ENCODE data around the gene TRAF3. TPM values are rescaled to one million over a fixed set of nuclear protein-coding genes. Genes with fewer than 3 reads are reported as not detected.

Gene TRAF3
- total and polyA plus RNA-seq, 12 donors = 2.3 to 15.6 (median 10.2) TPM

DNA sequence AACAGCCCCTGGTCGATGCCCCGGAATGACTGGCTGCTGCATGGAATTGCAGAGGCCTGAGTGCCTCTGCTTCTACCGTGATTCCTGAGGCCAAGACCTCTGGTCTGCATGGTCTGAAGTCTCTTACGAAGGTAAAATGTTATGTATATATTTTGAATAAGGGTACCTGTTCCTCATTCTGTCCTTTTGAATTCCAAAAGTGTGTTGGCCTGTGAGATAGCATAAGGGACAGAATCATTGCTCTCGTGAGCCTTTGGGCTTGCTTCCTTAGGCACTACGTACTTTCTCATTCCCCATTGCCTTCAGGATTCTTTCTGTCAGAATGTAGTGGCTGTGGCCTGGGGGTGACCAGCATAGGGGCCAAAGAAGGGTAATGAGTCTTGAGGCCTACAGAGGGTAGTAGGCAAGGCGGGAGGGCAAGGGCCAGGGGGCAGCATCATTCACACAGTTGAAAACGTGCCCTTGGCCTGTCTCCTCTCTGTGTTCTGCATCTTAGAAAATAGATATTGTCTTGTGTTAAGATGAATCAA is 19.5 kb downstream of the TRAF3 start:
- WGBS, 2 donors = 96% methylated on average over 8 of the region's 8 CpGs
- Histone ChIP-seq H3K4me3 (no peak overlapping the region), H3K27ac (no peak overlapping the region), H3K4me1 (peaks cover 0 to 13% (median 5%) of the 10 kb centered on the region in 9 donors), H3K9me3 (peaks cover 0 to 12% (median 0%) of the 10 kb centered on the region in 11 donors), H3K27me3 (no peaks in the 10 kb centered on the region), H3K36me3 (peaks cover 0 to 4% (median 0%) of the 10 kb centered on the region in 9 donors)
- intact Hi-C loops (cut with DNase I) = no loop called here
- DNase-seq = no peak
- TF ChIP-seq, protein P1, sequence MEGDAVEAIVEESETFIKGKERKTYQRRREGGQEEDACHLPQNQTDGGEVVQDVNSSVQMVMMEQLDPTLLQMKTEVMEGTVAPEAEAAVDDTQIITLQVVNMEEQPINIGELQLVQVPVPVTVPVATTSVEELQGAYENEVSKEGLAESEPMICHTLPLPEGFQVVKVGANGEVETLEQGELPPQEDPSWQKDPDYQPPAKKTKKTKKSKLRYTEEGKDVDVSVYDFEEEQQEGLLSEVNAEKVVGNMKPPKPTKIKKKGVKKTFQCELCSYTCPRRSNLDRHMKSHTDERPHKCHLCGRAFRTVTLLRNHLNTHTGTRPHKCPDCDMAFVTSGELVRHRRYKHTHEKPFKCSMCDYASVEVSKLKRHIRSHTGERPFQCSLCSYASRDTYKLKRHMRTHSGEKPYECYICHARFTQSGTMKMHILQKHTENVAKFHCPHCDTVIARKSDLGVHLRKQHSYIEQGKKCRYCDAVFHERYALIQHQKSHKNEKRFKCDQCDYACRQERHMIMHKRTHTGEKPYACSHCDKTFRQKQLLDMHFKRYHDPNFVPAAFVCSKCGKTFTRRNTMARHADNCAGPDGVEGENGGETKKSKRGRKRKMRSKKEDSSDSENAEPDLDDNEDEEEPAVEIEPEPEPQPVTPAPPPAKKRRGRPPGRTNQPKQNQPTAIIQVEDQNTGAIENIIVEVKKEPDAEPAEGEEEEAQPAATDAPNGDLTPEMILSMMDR (IDR thresholded peaks at IDR 0.05) = no peak
- ATAC-seq = no peak

DNA sequence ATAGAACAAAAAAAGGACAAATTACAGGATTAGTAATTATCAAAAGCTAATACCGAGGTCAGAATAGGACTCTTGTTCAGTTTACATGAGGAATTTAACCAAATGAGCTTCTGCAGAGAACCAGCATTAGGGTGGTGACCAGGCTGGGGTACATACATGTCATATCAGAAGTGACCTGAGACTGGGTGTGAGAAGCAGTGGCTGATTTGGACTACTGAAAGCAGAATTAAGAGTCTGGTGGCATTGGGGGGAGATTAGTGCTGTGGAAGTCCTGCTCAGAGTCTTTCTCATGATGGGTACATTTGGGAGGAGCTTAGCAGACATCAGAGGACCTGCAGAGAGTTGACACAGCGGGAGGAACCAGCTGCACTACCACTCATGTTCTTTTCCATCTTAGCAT is 21.7 kb downstream of the TRAF3 start:
- no peaks in the 10 kb centered on the region for H3K27me3 ChIP-seq
- peaks cover 0 to 4% (median 0%) of the 10 kb centered on the region in 9 donors for H3K36me3 ChIP-seq
- intact Hi-C loops (cut with DNase I) = no loop called here
- TF ChIP-seq, protein P1 (IDR thresholded peaks at IDR 0.05) = no peak
- no peak overlapping the region for H3K27ac ChIP-seq
- H3K4me3 ChIP-seq = no peak overlapping the region
- DNase-seq (no peak), ATAC-seq (no peak)
- 92 to 94% methylated on average over 2 of the region's 2 CpGs for WGBS, 2 donors
- peaks cover 0 to 3% (median 0%) of the 10 kb centered on the region in 11 donors for H3K9me3 ChIP-seq
- peaks cover 0 to 13% (median 5%) of the 10 kb centered on the region in 9 donors for H3K4me1 ChIP-seq

DNA sequence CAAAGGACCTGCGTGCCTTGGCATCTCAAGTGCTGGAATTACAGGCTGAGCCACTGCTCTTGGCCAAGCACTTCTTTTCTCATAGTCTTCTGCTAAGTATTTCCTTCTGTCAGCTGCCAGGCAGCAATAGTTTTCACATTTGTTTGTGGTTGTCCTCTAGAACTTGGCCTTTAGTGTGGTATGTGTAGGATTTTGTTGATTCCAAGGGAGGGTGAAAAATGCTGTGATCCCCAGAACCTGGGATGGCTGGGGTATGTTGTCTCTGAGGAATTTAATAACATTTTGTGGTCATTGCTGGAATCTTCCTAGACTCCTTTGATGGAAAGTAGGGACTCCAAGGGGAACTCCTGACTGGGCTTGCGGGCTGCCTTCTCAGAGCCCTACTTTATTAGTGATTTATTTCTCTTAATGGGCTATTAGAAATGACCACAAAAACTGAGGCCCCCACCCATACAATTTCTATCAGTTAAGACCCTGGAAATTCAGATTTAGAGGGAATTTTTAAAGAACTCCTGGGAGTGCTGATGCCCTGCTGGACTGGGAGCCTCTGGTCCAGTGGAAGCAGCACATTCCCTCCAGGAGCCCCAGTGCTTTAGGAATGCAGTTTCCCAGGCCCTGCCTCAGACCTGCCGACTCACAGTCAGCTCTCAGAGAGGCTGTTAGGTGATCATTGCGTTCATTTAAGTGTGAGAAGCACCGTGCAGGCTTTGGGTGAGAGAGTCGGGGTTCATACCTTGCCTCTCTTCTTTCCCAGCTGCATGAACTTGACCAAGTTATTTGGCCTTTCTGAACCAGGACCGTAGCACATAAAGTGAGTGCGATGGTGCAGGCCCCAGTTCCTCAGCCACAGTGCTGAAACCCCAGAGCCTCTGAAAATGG is 22.7 kb downstream of the TRAF3 start:
- no peaks in the 10 kb centered on the region for H3K9me3 ChIP-seq
- TF ChIP-seq, protein P1 (IDR thresholded peaks at IDR 0.05) = no peak
- H3K4me3 ChIP-seq = no peak overlapping the region
- WGBS, 2 donors = 90 to 93% methylated on average over 8 of the region's 8 CpGs
- no peak overlapping the region for H3K27ac ChIP-seq
- H3K36me3 ChIP-seq = peaks cover 0 to 4% (median 0%) of the 10 kb centered on the region in 9 donors
- DNase-seq (no peak), ATAC-seq (no peak)
- H3K4me1 ChIP-seq = peaks cover 0 to 9% (median 4%) of the 10 kb centered on the region in 9 donors
- intact Hi-C loops (cut with DNase I) = no loop called here
- H3K27me3 ChIP-seq = no peaks in the 10 kb centered on the region

DNA sequence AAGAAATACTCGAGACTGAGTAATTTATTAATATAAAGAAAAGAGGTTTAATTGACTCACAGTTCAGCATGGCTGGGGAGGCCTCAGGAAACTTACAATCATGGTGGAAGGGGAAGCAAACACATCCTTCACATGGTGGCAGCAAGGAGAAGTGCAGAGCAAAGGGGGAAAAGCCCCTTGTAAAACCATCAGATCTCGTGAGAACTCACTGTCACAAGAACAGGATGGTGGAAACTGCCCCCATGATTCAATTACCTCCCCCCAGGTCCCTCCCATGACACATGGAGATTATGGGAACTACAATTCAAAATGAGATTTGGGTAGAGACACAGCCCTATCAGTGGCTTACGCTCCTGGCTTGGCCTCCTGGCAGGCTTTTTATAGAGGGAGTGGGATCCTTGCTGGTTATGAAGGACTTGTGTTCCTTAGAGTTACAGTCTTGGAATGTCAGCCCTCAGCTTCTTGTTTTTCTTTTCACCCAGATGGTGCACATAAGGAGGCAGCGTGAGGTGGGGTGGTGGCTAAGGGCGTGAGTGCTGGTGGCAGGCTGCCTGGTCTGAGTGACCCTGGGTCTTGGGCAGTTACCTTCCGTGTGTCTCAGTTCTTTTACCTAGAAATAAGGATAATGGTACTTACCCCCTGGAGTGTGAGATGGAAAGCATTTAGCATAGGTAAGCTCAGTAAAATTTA is 25.7 kb downstream of the TRAF3 start:
- ATAC-seq = no peak
- no peaks in the 10 kb centered on the region for H3K27me3 ChIP-seq
- H3K36me3 ChIP-seq = no peaks in the 10 kb centered on the region
- H3K4me1 ChIP-seq = peaks cover 0 to 9% (median 0%) of the 10 kb centered on the region in 9 donors
- 93 to 94% methylated on average over 6 of the region's 6 CpGs for WGBS, 2 donors
- DNase-seq = no peak
- intact Hi-C loops (cut with DNase I) = no loop called here
- H3K4me3 ChIP-seq = no peak overlapping the region
- TF ChIP-seq, protein P1 (IDR thresholded peaks at IDR 0.05) = no peak
- no peak overlapping the region for H3K27ac ChIP-seq
- no peaks in the 10 kb centered on the region for H3K9me3 ChIP-seq
